HCT116 (cell line): ENCODE results near the gene CPA2. TPM values are rescaled to one million over a fixed set of nuclear protein-coding genes. Genes with fewer than 3 reads are reported as not detected.
A peak's percentile ranks its signal among the peaks of the same experiment; 100 is the strongest.

Experiments used
- ATAC-seq: fragments of 200-7000 bp; cut with Tn5 transposase; 2 replicates; pipeline ENCODE4 v1.9.1; 2020; ENCODE audit warnings: mild to moderate bottlenecking, moderate library complexity
- BruUV-seq: library from RNA; stranded (reverse); fragments of 400-500 nt; replicated peaks from 2 replicates; lab custom pipeline; 2021; lab: Mats Ljungman, UMichigan
- CTCF ChIA-PET: fragments of 300-600 bp; sonication (Branson Sonifier 250); formaldehyde crosslinking; loops from one replicate; lab custom pipeline; 2021; ENCODE audit warnings: antibody characterized with exemption; lab: Charles Lee
- POLR2A ChIA-PET: fragments of 300-600, 350-600 bp; sonication (Branson Sonifier 250); formaldehyde crosslinking; loops from one replicate; lab custom pipeline; 2021; ENCODE audit warnings: antibody characterized with exemption; lab: Charles Lee
- RAD21 ChIA-PET, 2 experiments: fragments of 300-600 bp; sonication (Branson Sonifier 250); formaldehyde crosslinking; loops; one replicate each; lab custom pipeline; 2023; ENCODE audit warnings: low total read pairs in 2 of 2; ENCODE audit not compliant: uncharacterized antibody in 2 of 2, unreplicated experiment in 2 of 2, low non-redundant PET in 1 of 2; lab: Charles Lee
- DNase-seq: peaks from one replicate; pipeline ENCODE4 v3.0.0-alpha.2; 2010; ENCODE audit warnings: low read depth, low spot score
- H2AFZ ChIP-seq: fragments of 200-600 bp; shearing (Covaris generic), sonication (generic); 2 replicates; pipeline ENCODE4 v1.6.1; 2017; ENCODE audit warnings: low read depth, mixed run types, mixed read lengths, antibody characterized with exemption, low read length; ENCODE audit not compliant: poor library complexity, severe bottlenecking
- H3K27ac ChIP-seq: 2 replicates; pipeline ENCODE4 v1.5.1; 2012; ENCODE audit warnings: low read depth, low read length
- H3K27me3 ChIP-seq: fragments of 200-600 bp; sonication (generic); 2 replicates; pipeline ENCODE4 v1.6.1; 2016; ENCODE audit warnings: mixed run types, low read length, mixed read lengths; ENCODE audit not compliant: insufficient read depth
- H3K36me3 ChIP-seq, 2 experiments: fragments of 200-500 bp in 1 of 2; fragments of 200-600 bp in 1 of 2; sonication (Bioruptor generic) in 1 of 2; sonication (generic) in 1 of 2; 2 replicates each; pipeline versions ENCODE4 v1.5.1 to v1.6.1; 2014 to 2016; ENCODE audit warnings: low read length in 2 of 2, inconsistent platforms in 1 of 2, mixed read lengths in 1 of 2, mixed run types in 1 of 2; ENCODE audit not compliant: insufficient read depth in 2 of 2, control insufficient read depth in 1 of 2
- H3K4me1 ChIP-seq, 2 experiments: fragments of 200-600 bp in 1 of 2; sonication (generic) in 1 of 2; 2 replicates each; pipeline versions ENCODE4 v1.5.1 to v1.6.1; 2012 to 2017; ENCODE audit warnings: low read length in 2 of 2, inconsistent platforms in 1 of 2, mild to moderate bottlenecking in 1 of 2, mixed read lengths in 1 of 2, mixed run types in 1 of 2, moderate library complexity in 1 of 2; ENCODE audit not compliant: insufficient read depth in 2 of 2, control insufficient read depth in 1 of 2
- H3K4me2 ChIP-seq: fragments of 200-600 bp; sonication (generic); 2 replicates; pipeline ENCODE4 v1.6.1; 2017; ENCODE audit warnings: mixed run types, low read length, mixed read lengths
- H3K4me3 ChIP-seq, 2 experiments: fragments of 200-600 bp in 1 of 2; sonication (generic) in 1 of 2; replicated peaks in 1 of 2; 2 replicates each; pipeline ENCODE4 v1.5.1; 2011 to 2016; ENCODE audit warnings: low read length in 2 of 2, control low read depth in 1 of 2, low read depth in 1 of 2, mild to moderate bottlenecking in 1 of 2, mixed read lengths in 1 of 2, mixed run types in 1 of 2
- H3K79me2 ChIP-seq: fragments of 200-600 bp; sonication (generic); 2 replicates; pipeline ENCODE4 v1.6.1; 2017; ENCODE audit warnings: mild to moderate bottlenecking, mixed run types, low read length, moderate library complexity, mixed read lengths; ENCODE audit not compliant: insufficient read depth
- H3K9ac ChIP-seq: fragments of 200-600 bp; sonication (generic); 2 replicates; pipeline ENCODE4 v1.6.1; 2016; ENCODE audit warnings: low read length, mixed read lengths
- H3K9me2 ChIP-seq: fragments of 200-600 bp; sonication (generic), shearing (Covaris generic); 2 replicates; pipeline ENCODE4 v1.6.1; 2017; ENCODE audit warnings: mixed run types, mild to moderate bottlenecking, moderate library complexity; ENCODE audit not compliant: insufficient read depth
- H3K9me3 ChIP-seq, 2 experiments: fragments of 200-500 bp in 1 of 2; fragments of 200-600 bp in 1 of 2; sonication (Bioruptor generic) in 1 of 2; sonication (generic) in 1 of 2; 2 replicates each; pipeline ENCODE4 v1.6.1; 2014 to 2017; ENCODE audit warnings: low read length in 2 of 2, mixed read lengths in 2 of 2, inconsistent platforms in 1 of 2, low read depth in 1 of 2, mild to moderate bottlenecking in 1 of 2, mixed run types in 1 of 2, moderate library complexity in 1 of 2; ENCODE audit not compliant: control insufficient read depth in 1 of 2, insufficient read depth in 1 of 2
- H4K20me1 ChIP-seq: fragments of 200-600 bp; sonication (generic), shearing (Covaris generic); 2 replicates; pipeline ENCODE4 v1.6.1; 2017; ENCODE audit warnings: mixed run types, mild to moderate bottlenecking, moderate library complexity; ENCODE audit not compliant: insufficient read depth
- EGR1 ChIP-seq: IDR thresholded peaks from 2 replicates; pipeline ENCODE4 v1.6.1; 2012; ENCODE audit warnings: low read depth
- ELF1 ChIP-seq: IDR thresholded peaks from 2 replicates; pipeline ENCODE4 v1.6.1; 2012; ENCODE audit warnings: low read depth, borderline replicate concordance
- EZH2phosphoT487 ChIP-seq: fragments of 200-600 bp; IDR thresholded peaks from 2 replicates; pipeline ENCODE4 v1.6.1; 2018; ENCODE audit warnings: antibody characterized with exemption, borderline replicate concordance
- JUND ChIP-seq: IDR thresholded peaks from 2 replicates; pipeline ENCODE4 v1.6.1; 2012
- SRF ChIP-seq: IDR thresholded peaks from 2 replicates; pipeline ENCODE4 v1.6.1; 2012; ENCODE audit warnings: low read depth
- TCF7L2 ChIP-seq: IDR thresholded peaks from 2 replicates; pipeline ENCODE4 v1.7.0; 2011; ENCODE audit warnings: borderline replicate concordance, inconsistent platforms; ENCODE audit not compliant: insufficient read depth, insufficient read length; ENCODE audit errors: extremely low read depth
- YY1 ChIP-seq: IDR thresholded peaks from 2 replicates; pipeline ENCODE4 v1.6.1; 2011; ENCODE audit warnings: low read length, low read depth, moderate library complexity, mild to moderate bottlenecking; ENCODE audit not compliant: insufficient replicate concordance; ENCODE audit errors: extremely low read depth
- ZNF274 ChIP-seq: fragments of 200-500 bp; sonication (Bioruptor generic); IDR thresholded peaks from 2 replicates; pipeline ENCODE4 v1.6.1; 2014; ENCODE audit warnings: mild to moderate bottlenecking, low read depth, low read length, inconsistent platforms
- intact Hi-C: fragments of 100-400 bp; cut with micrococcal nuclease; formaldehyde crosslinking; loops from 2 replicates; pipeline ENCODE4 v1.10.0; 2022
- total RNA-seq: library from RNA; stranded (reverse); gene quantifications from one replicate; pipeline ENCODE4 v1.2.1, GENCODE V29; 2021; ENCODE audit not compliant: unreplicated experiment
- TF ChIP-seq, protein P1 (sequence below): IDR thresholded peaks from 2 replicates; pipeline ENCODE4 v1.6.1; 2011; ENCODE audit warnings: mild to moderate bottlenecking, low read length, moderate library complexity; ENCODE audit not compliant: insufficient replicate concordance; ENCODE audit errors: extremely low read depth
- TF ChIP-seq, protein P2 (sequence below): IDR thresholded peaks from 2 replicates; pipeline ENCODE4 v1.6.1; 2012; ENCODE audit warnings: low read depth
- TF ChIP-seq, protein P3 (sequence below), 3 experiments: fragments of 200-600 bp in 1 of 3; sonication (generic) in 1 of 3; IDR thresholded peaks in 2 of 3; conservative IDR thresholded peaks in 1 of 3; 2 replicates each; pipeline ENCODE4 v1.5.1; 2012 to 2017; ENCODE audit warnings: low read depth in 2 of 3, low read length in 2 of 3, antibody characterized with exemption in 1 of 3, borderline replicate concordance in 1 of 3, control low read depth in 1 of 3, mild to moderate bottlenecking in 1 of 3, mixed read lengths in 1 of 3, mixed run types in 1 of 3, moderate library complexity in 1 of 3; ENCODE audit not compliant: insufficient read depth in 1 of 3

Gene CPA2
- total RNA-seq, 1 experiment from 2014 or later = 1.5 TPM

DNA sequence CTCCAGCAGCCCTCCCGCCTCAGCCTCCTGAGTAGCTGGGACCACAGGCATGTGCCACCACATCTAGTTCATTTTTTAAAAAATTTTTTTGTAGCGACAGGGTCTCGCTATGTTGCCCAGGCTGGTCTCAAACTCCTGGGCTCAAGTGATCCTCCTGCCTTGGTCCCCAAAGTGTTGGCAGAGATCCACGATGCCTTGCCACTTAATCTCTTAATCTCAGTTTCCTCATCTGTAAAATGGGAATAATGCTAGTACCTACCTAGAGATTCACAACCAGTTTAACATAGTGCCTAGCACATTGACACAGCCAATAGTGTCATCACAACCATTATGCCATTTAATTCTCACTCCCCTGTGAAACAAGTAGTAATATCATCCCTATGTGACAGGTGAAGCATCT is 21.5 kb downstream of the CPA2 start:
- intact Hi-C loops = no loop called here
- BruUV-seq = no TSS peak

DNA sequence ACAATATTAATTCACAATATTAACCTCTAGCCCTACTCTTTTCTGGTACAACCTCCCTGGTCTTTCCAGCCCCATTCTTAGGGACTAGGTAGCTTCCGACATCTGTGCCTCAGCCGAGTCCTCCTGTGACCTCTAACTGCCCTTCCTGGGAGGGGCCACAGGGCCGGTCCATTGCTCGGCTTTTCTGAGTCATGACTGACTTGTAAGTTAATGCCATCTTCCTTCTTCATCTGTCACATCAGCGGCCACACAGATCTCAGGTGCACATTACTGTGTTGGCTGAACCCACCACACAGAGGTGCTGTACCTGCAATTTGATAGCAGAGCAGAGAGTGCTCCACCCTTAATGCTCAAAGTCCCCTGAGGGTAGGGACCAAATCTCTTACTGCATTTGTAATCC is 22.2 kb downstream of the CPA2 start:
- CTCF ChIA-PET = no interaction called here
- Histone ChIP-seq H3K9ac (peak overlapping the region; percentile 26), H3K79me2 (no peaks in the 10 kb centered on the region), H3K4me2 (peak overlapping the region; percentile 71), H3K4me3 (peak overlapping the region in 1 of 2 experiments; percentile 35; a peak in 2 of 4 replicates), H4K20me1 (no peaks in the 10 kb centered on the region), H3K36me3 (no peaks in the 10 kb centered on the region), H3K27me3 (no peaks in the 10 kb centered on the region), H2AFZ (peak overlapping the region; percentile 50), H3K9me2 (no peaks in the 10 kb centered on the region), H3K4me1 (peaks cover 41 to 76% of the 10 kb centered on the region in 2 experiments), H3K27ac (peak overlapping the region; percentile 4; the same call in 1 of the 2 replicates), H3K9me3 (no peaks in the 10 kb centered on the region)
- RAD21 ChIA-PET = no interaction called here
- POLR2A ChIA-PET = no interaction called here
- DNase-seq (peak; percentile 79), ATAC-seq (peak; percentile 61)
- intact Hi-C loops = no loop called here
- no TSS peak for BruUV-seq
- TF ChIP-seq JUND (peak; percentile 84), EGR1 (no peak), ELF1 (no peak; the same call in 1 of the 2 replicates), SRF (peak; percentile 34; the same call in 1 of the 2 replicates), ZNF274 (no peak), TCF7L2 (no peak), EZH2phosphoT487 (no peak)
- TF ChIP-seq, protein P1, sequence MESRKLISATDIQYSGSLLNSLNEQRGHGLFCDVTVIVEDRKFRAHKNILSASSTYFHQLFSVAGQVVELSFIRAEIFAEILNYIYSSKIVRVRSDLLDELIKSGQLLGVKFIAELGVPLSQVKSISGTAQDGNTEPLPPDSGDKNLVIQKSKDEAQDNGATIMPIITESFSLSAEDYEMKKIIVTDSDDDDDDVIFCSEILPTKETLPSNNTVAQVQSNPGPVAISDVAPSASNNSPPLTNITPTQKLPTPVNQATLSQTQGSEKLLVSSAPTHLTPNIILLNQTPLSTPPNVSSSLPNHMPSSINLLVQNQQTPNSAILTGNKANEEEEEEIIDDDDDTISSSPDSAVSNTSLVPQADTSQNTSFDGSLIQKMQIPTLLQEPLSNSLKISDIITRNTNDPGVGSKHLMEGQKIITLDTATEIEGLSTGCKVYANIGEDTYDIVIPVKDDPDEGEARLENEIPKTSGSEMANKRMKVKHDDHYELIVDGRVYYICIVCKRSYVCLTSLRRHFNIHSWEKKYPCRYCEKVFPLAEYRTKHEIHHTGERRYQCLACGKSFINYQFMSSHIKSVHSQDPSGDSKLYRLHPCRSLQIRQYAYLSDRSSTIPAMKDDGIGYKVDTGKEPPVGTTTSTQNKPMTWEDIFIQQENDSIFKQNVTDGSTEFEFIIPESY = no peak
- TF ChIP-seq, protein P2, sequence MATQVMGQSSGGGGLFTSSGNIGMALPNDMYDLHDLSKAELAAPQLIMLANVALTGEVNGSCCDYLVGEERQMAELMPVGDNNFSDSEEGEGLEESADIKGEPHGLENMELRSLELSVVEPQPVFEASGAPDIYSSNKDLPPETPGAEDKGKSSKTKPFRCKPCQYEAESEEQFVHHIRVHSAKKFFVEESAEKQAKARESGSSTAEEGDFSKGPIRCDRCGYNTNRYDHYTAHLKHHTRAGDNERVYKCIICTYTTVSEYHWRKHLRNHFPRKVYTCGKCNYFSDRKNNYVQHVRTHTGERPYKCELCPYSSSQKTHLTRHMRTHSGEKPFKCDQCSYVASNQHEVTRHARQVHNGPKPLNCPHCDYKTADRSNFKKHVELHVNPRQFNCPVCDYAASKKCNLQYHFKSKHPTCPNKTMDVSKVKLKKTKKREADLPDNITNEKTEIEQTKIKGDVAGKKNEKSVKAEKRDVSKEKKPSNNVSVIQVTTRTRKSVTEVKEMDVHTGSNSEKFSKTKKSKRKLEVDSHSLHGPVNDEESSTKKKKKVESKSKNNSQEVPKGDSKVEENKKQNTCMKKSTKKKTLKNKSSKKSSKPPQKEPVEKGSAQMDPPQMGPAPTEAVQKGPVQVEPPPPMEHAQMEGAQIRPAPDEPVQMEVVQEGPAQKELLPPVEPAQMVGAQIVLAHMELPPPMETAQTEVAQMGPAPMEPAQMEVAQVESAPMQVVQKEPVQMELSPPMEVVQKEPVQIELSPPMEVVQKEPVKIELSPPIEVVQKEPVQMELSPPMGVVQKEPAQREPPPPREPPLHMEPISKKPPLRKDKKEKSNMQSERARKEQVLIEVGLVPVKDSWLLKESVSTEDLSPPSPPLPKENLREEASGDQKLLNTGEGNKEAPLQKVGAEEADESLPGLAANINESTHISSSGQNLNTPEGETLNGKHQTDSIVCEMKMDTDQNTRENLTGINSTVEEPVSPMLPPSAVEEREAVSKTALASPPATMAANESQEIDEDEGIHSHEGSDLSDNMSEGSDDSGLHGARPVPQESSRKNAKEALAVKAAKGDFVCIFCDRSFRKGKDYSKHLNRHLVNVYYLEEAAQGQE = no peak
- TF ChIP-seq, protein P3, sequence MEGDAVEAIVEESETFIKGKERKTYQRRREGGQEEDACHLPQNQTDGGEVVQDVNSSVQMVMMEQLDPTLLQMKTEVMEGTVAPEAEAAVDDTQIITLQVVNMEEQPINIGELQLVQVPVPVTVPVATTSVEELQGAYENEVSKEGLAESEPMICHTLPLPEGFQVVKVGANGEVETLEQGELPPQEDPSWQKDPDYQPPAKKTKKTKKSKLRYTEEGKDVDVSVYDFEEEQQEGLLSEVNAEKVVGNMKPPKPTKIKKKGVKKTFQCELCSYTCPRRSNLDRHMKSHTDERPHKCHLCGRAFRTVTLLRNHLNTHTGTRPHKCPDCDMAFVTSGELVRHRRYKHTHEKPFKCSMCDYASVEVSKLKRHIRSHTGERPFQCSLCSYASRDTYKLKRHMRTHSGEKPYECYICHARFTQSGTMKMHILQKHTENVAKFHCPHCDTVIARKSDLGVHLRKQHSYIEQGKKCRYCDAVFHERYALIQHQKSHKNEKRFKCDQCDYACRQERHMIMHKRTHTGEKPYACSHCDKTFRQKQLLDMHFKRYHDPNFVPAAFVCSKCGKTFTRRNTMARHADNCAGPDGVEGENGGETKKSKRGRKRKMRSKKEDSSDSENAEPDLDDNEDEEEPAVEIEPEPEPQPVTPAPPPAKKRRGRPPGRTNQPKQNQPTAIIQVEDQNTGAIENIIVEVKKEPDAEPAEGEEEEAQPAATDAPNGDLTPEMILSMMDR (IDR thresholded peaks at IDR 0.05 in 2 of 3, conservative IDR thresholded peaks at IDR 0.05 in 1 of 3; ENCODE audit: borderline replicate concordance in 1 of 3, insufficient read depth in 1 of 3, low read depth in 2 of 3, low read length in 2 of 3) = peak in 2 of 3 experiments; percentile 16 to 30; a peak in 1 of 6 replicates

More for the DNA sequence above, 21.5 kb downstream of the CPA2 start:
- no peaks in the 10 kb centered on the region for H3K9me2 ChIP-seq
- peak overlapping the region; percentile 71 for H3K4me2 ChIP-seq
- H3K36me3 ChIP-seq = no peaks in the 10 kb centered on the region
- no peak for TF ChIP-seq ZNF274
- no peak for TF ChIP-seq ELF1
- no peak for TF ChIP-seq YY1
- ChIA-PET CTCF (no interaction called here), POLR2A (no interaction called here), RAD21 (no interaction called here)
- H3K27me3 ChIP-seq = no peaks in the 10 kb centered on the region
- no peaks in the 10 kb centered on the region for H4K20me1 ChIP-seq
- peak overlapping the region; percentile 1; the same call in 1 of the 2 replicates for H3K27ac ChIP-seq
- no peaks in the 10 kb centered on the region for H3K9me3 ChIP-seq
- DNase-seq (no peak), ATAC-seq (no peak)
- H3K4me1 ChIP-seq = peaks cover 38 to 69% of the 10 kb centered on the region in 2 experiments
- peak overlapping the region; percentile 26 for H3K9ac ChIP-seq
- peak overlapping the region; percentile 59 for H2AFZ ChIP-seq
- H3K4me3 ChIP-seq = 0 out of 4 replicates have a peak overlapping the region, but pooled peaks of 1 of the 2 experiments have one; percentile 35
- H3K79me2 ChIP-seq = no peaks in the 10 kb centered on the region
